ENCODE data around the gene APOBEC3F.
"Not testable (repeated sequence)": the region's sequence is repeated elsewhere in the genome, so short reads cannot be mapped to it uniquely, and the experiment has no call there.

Gene APOBEC3F

GRCh38 chr22:39076155-39077025 is 35.7 kb downstream of the APOBEC3F start:
- not testable (repeated sequence) for H3K36me3 ChIP-seq (ENCODE audit: control insufficient read depth, insufficient read depth, low read length); H3K4me3 ChIP-seq (ENCODE audit: extremely low read depth, insufficient read depth, low read length, poor library complexity, severe bottlenecking); H3K9me3 ChIP-seq (ENCODE audit: control insufficient read depth, low read length); H3K27ac ChIP-seq (ENCODE audit: low read depth, low read length, severe bottlenecking); H3K4me1 ChIP-seq (ENCODE audit: control insufficient read depth, insufficient read depth, low read length, poor library complexity, severe bottlenecking)
- 39 to 72% methylated on average over 4 to 9 of the region's 24 CpGs for WGBS, 2 experiments (ENCODE audit: insufficient coverage in 2 of 2)

- not testable (repeated sequence) for H3K36me3 ChIP-seq (ENCODE audit: control insufficient read depth, insufficient read depth, low read length); H3K9me3 ChIP-seq (ENCODE audit: control insufficient read depth, low read length); H3K4me1 ChIP-seq (ENCODE audit: control insufficient read depth, insufficient read depth, low read length, poor library complexity, severe bottlenecking); H3K27ac ChIP-seq (ENCODE audit: low read depth, low read length, severe bottlenecking)
- peak within 1 kb of the TSS; percentile 14 for H3K4me3 ChIP-seq (ENCODE audit: extremely low read depth, insufficient read depth, low read length, poor library complexity, severe bottlenecking)
- 31 to 51% methylated on average over 9 to 13 of the region's 17 CpGs for WGBS, 2 experiments (ENCODE audit: insufficient coverage in 2 of 2)
Measured at GRCh38 chr22:39077026-39077840, 36.6 kb downstream of the APOBEC3F start, which contains the start of gene APOBEC3G. TSS of gene APOBEC3G (plus strand) at chr22:39077275. CDS start at chr22:39077362, 87 bp downstream.

- H3K4me3 ChIP-seq (ENCODE audit: extremely low read depth, insufficient read depth, low read length, poor library complexity, severe bottlenecking); H3K4me1 ChIP-seq (ENCODE audit: control insufficient read depth, insufficient read depth, low read length, poor library complexity, severe bottlenecking); H3K9me3 ChIP-seq (ENCODE audit: control insufficient read depth, low read length); H3K27ac ChIP-seq (ENCODE audit: low read depth, low read length, severe bottlenecking); H3K36me3 ChIP-seq (ENCODE audit: control insufficient read depth, insufficient read depth, low read length): not testable (repeated sequence)
- WGBS, 2 experiments (ENCODE audit: insufficient coverage in 2 of 2) = 95 to 99% methylated on average over 8 to 9 of the region's 12 CpGs
Measured at GRCh38 chr22:39077912-39078311, 37.2 kb downstream of the APOBEC3F start.

- WGBS, 2 experiments (ENCODE audit: insufficient coverage in 2 of 2) = 90 to 98% methylated on average over 4 to 5 of the region's 8 CpGs
- no peaks in the 10 kb centered on the region for H3K9me3 ChIP-seq (ENCODE audit: control insufficient read depth, low read length)
- H3K36me3 ChIP-seq (ENCODE audit: control insufficient read depth, insufficient read depth, low read length) = no peaks in the 10 kb centered on the region
Measured at GRCh38 chr22:39078329-39078728, 37.7 kb downstream of the APOBEC3F start.

GRCh38 chr22:39079054-39079637 is 38.5 kb downstream of the APOBEC3F start:
- H3K9me3 ChIP-seq (ENCODE audit: control insufficient read depth, low read length); H3K36me3 ChIP-seq (ENCODE audit: control insufficient read depth, insufficient read depth, low read length); H3K4me1 ChIP-seq (ENCODE audit: control insufficient read depth, insufficient read depth, low read length, poor library complexity, severe bottlenecking); H3K4me3 ChIP-seq (ENCODE audit: extremely low read depth, insufficient read depth, low read length, poor library complexity, severe bottlenecking); H3K27ac ChIP-seq (ENCODE audit: low read depth, low read length, severe bottlenecking): not testable (repeated sequence)
- 93 to 96% methylated on average over 9 to 10 of the region's 24 CpGs for WGBS, 2 experiments (ENCODE audit: insufficient coverage in 2 of 2)

More at GRCh38 chr22:39078329-39078728, 37.7 kb downstream of the APOBEC3F start:
- H3K4me3 ChIP-seq (ENCODE audit: extremely low read depth, insufficient read depth, low read length, poor library complexity, severe bottlenecking) = no peak overlapping the region
- H3K4me1 ChIP-seq (ENCODE audit: control insufficient read depth, insufficient read depth, low read length, poor library complexity, severe bottlenecking) = peaks cover 3% of the 10 kb centered on the region
- no peak overlapping the region for H3K27ac ChIP-seq (ENCODE audit: low read depth, low read length, severe bottlenecking)

- Histone ChIP-seq H3K4me3 (ENCODE audit: extremely low read depth, insufficient read depth, low read length, poor library complexity, severe bottlenecking) (no peak overlapping the region), H3K36me3 (ENCODE audit: control insufficient read depth, insufficient read depth, low read length) (no peaks in the 10 kb centered on the region), H3K4me1 (ENCODE audit: control insufficient read depth, insufficient read depth, low read length, poor library complexity, severe bottlenecking) (peaks cover 3% of the 10 kb centered on the region), H3K27ac (ENCODE audit: low read depth, low read length, severe bottlenecking) (no peak overlapping the region), H3K9me3 (ENCODE audit: control insufficient read depth, low read length) (no peaks in the 10 kb centered on the region)
- WGBS, 2 experiments (ENCODE audit: insufficient coverage in 2 of 2) = 90 to 96% methylated on average over 7 of the region's 9 CpGs
Measured at GRCh38 chr22:39080052-39080762, 39.5 kb downstream of the APOBEC3F start.

- H3K9me3 ChIP-seq (ENCODE audit: control insufficient read depth, low read length) = no peaks in the 10 kb centered on the region
- peaks cover 3% of the 10 kb centered on the region for H3K4me1 ChIP-seq (ENCODE audit: control insufficient read depth, insufficient read depth, low read length, poor library complexity, severe bottlenecking)
- H3K36me3 ChIP-seq (ENCODE audit: control insufficient read depth, insufficient read depth, low read length) = no peaks in the 10 kb centered on the region
- H3K27ac ChIP-seq (ENCODE audit: low read depth, low read length, severe bottlenecking) = no peak overlapping the region
- H3K4me3 ChIP-seq (ENCODE audit: extremely low read depth, insufficient read depth, low read length, poor library complexity, severe bottlenecking) = no peak overlapping the region
- 92 to 97% methylated on average over 10 to 11 of the region's 12 CpGs for WGBS, 2 experiments (ENCODE audit: insufficient coverage in 2 of 2)
Measured at GRCh38 chr22:39081016-39081415, 40.4 kb downstream of the APOBEC3F start.

GRCh38 chr22:39081598-39081997 is 40.9 kb downstream of the APOBEC3F start:
- 81 to 89% methylated on average over 8 of the region's 8 CpGs for WGBS, 2 experiments (ENCODE audit: insufficient coverage in 2 of 2)
- peaks cover 3% of the 10 kb centered on the region for H3K4me1 ChIP-seq (ENCODE audit: control insufficient read depth, insufficient read depth, low read length, poor library complexity, severe bottlenecking)
- no peaks in the 10 kb centered on the region for H3K9me3 ChIP-seq (ENCODE audit: control insufficient read depth, low read length)
- H3K4me3 ChIP-seq (ENCODE audit: extremely low read depth, insufficient read depth, low read length, poor library complexity, severe bottlenecking) = no peak overlapping the region
- H3K27ac ChIP-seq (ENCODE audit: low read depth, low read length, severe bottlenecking) = no peak overlapping the region
- H3K36me3 ChIP-seq (ENCODE audit: control insufficient read depth, insufficient read depth, low read length) = no peaks in the 10 kb centered on the region

GRCh38 chr22:39083212-39084165 is 42.8 kb downstream of the APOBEC3F start:
- no peaks in the 10 kb centered on the region for H3K4me1 ChIP-seq (ENCODE audit: control insufficient read depth, insufficient read depth, low read length, poor library complexity, severe bottlenecking)
- no peaks in the 10 kb centered on the region for H3K36me3 ChIP-seq (ENCODE audit: control insufficient read depth, insufficient read depth, low read length)
- WGBS, 2 experiments (ENCODE audit: insufficient coverage in 2 of 2) = 89 to 95% methylated on average over 9 to 10 of the region's 14 CpGs
- no peak overlapping the region for H3K4me3 ChIP-seq (ENCODE audit: extremely low read depth, insufficient read depth, low read length, poor library complexity, severe bottlenecking)
- H3K27ac ChIP-seq (ENCODE audit: low read depth, low read length, severe bottlenecking) = no peak overlapping the region
- no peaks in the 10 kb centered on the region for H3K9me3 ChIP-seq (ENCODE audit: control insufficient read depth, low read length)

Data from mesodermal cell (in vitro differentiated cells).